ENCODE data around the gene VPS39. TPM values are rescaled to one million over a fixed set of nuclear protein-coding genes. Genes with fewer than 3 reads are reported as not detected.
A peak's percentile ranks its signal among the peaks of the same experiment; 100 is the strongest.

VPS39 gene
- total RNA-seq, 1 donor from 2014 or later = 62.5 TPM

- no peak for DNase-seq (ENCODE audit: low read depth)
Measured at GRCh38 chr15:42157981-42158765, 49.9 kb downstream of the VPS39 start.

GRCh38 chr15:42157381-42157780 lies 50.7 kb downstream of the VPS39 start:
- DNase-seq (ENCODE audit: low read depth) = no peak

GRCh38 chr15:42156243-42156922 lies 51.7 kb downstream of the VPS39 start, which contains the start of gene PLA2G4F:
Gene PLA2G4F (minus strand): TSS chr15:42156636. CDS start chr15:42156549, 87 bp downstream.
- DNase-seq (ENCODE audit: low read depth) = no peak

DNA sequence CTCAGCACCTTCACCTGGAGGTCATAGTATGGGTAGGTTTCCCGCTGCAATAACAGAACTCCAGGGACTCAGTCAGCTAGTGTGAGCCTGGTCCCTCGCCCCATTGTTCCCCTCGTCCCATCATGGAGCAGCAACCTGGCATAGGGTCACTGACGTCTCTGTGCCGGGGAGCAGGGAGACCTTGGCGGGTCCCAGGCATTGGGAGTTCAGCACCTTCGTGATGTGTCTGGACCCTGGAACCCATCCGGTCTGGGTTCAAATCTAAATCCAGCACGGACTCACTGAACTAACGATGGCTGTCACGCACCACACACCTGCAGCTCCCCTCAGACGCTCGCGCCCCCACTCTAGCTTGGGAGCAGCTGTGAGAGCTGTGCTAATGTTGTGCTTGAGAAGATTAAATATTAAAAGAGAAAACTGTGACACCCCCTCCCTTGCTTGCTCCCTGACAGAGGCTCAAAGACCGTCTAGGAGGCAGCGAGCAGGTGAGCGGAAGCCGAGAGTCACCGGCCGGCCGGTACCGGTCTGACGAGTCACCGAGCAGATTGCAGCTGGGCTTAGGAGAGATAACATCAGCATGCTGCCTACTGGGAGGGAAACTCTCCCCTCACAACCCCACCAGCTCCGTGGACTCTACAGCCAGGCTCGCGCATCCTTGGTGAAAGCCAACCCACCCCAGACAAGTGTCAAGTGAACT lies 52.4 kb downstream of the VPS39 start:
- no peak for DNase-seq (ENCODE audit: low read depth)

DNA sequence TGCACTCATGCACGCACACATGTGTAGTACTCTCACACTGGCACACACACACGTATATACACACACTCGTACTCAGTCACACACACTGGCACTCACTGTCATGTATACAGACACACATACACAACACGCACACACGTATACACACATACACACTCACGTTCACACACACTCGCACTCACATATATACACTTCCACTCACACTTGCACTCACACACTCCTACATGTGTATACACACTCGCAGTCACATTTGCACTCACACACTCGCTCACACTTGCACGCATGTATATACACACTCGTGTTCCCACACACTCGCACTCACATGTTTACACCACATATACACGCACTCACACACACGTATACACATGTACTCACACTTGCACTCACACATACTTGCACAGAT lies 53.1 kb downstream of the VPS39 start:
- no peak for DNase-seq (ENCODE audit: low read depth)

DNA sequence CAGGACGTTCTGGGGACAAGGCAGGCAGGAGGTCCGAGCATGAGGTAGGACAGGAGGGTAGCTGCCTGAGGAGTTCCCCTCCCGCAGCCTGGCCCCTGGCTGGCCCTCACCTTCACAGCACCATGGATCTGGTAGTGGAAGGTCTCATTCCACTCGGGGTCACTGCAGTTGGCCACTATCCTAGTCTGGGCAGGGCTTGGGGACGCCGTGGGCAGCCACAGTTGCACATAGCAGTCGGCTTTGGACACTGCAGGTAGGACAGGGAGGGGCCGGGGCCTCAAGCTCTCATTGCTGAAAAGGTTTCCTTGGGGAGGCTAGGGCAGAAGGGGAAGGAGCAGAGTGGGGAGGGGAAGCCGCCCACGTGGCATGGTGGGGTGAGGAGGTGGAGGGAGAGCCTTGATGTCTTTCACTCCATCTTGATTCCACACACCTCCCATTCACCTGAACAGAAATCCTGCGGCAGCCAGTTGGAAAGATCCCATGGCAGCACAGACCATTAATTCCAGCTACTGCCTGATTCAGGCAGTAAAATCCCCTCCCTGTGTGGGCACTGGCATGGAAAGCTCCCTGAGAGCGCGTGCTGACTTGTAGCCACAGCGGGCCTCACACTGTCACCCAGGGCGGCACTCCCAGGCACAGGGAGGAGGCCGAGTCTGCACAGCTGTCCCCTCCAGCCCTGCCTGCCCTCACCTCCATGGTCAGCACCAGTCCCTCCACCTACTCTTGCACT lies 53.7 kb downstream of the VPS39 start:
- DNase-seq (ENCODE audit: low read depth) = peak; percentile 86

GRCh38 chr15:42153874-42154211 lies 54.3 kb downstream of the VPS39 start:
- DNase-seq (ENCODE audit: low read depth) = no peak

GRCh38 chr15:42152921-42153698 lies 55.0 kb downstream of the VPS39 start:
- no peak for DNase-seq (ENCODE audit: low read depth)

DNA sequence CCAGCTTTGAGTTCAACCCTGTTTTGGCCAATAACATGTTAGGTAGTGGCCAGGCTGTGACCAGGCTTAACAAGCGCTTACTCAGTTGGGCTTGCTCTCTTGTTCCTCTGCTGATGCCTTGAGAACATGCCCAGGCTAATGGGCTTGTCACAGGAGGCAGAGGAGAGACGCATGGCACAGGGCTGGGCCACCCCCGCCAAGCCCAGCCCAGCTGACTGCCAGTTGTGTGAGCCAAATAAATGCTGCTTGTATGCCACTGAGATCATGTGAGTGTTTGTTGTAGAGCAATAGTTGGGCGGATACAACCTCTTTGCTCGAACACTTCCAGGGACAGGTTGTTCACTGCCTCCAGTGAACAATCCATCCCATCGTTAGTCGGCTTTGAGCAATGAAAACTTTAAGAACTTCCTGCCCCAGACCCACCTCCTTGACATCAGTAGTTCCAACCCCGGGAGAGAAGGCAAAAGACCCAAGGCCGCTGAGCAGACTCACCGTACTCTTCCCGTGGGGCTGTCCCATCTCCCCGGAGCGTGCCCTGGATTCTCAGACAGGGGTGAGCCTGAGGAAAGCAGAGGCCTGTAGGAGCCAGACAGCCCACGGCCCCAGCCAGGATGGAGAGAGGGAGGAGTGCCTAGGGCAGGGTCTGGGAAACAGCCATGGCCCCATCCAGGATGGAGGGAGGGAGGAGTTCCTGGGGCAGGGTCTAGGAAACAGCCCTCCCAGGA lies 55.7 kb downstream of the VPS39 start:
- DNase-seq (ENCODE audit: low read depth) = peak; percentile 72

- DNase-seq (ENCODE audit: low read depth) = peak; percentile 11
Measured at GRCh38 chr15:42151736-42152135, 56.4 kb downstream of the VPS39 start.

DNA sequence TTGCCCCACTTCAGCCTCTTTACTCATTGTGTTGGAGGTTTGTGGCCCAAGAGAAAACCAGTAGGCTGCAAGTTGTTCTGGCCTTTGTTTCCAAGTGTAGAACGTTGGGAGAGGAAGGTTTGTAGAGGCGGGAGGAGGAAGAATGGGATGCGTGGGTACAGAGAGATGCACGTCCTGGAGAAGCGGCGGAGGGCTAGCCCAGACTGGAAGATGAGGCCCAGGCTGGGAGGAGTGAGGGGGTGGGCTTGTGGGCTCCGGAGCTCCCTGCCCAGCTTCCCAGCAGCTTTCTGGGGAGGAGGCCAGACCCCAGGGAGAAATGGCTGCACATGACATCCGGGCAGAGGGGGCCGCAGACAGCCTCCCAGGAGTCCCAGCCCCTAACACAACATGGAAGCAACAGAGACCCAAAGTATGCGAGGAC lies 57.0 kb downstream of the VPS39 start:
- DNase-seq (ENCODE audit: low read depth) = no peak

- DNase-seq (ENCODE audit: low read depth) = no peak
Measured at GRCh38 chr15:42150219-42150970, 57.7 kb downstream of the VPS39 start.

- DNase-seq (ENCODE audit: low read depth) = no peak
Measured at GRCh38 chr15:42149493-42150218, 58.4 kb downstream of the VPS39 start.

DNA sequence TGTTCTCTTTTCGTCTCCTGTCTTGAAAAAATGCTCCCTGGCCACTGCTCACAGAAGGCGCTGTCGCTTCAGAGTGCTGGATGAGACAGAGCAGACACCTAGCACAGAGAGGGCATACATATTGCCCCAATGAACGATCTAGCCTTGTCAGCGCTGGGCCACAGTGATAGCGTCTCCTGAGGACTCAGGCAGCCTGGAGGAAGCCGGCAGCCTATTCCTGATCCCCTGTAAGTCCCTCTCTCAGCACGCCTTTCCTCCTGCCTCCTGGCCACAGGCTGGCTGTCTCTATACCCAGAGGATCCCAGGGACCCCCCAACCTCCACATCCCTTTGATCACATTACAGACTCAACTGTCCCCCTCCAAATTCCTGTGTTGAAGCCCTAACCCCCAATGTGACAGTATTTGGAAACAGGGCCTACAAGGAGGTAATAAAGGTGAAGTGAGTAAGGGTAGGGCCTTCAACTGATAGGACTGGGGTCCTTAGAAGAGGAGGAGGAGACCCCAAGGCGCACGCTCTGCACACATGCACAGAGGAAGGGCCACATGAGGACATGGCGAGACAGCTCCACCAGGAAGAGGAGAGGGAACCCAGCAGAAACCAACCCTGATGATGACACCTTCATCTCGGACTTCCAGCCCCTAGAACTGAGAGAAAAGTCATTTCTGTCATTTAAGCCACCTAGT lies 59.2 kb downstream of the VPS39 start:
- no peak for DNase-seq (ENCODE audit: low read depth)

- DNase-seq (ENCODE audit: low read depth) = no peak
Measured at GRCh38 chr15:42147431-42147735, 60.7 kb downstream of the VPS39 start.

- no peak for DNase-seq (ENCODE audit: low read depth)
Measured at GRCh38 chr15:42146551-42147430, 61.3 kb downstream of the VPS39 start.

DNA sequence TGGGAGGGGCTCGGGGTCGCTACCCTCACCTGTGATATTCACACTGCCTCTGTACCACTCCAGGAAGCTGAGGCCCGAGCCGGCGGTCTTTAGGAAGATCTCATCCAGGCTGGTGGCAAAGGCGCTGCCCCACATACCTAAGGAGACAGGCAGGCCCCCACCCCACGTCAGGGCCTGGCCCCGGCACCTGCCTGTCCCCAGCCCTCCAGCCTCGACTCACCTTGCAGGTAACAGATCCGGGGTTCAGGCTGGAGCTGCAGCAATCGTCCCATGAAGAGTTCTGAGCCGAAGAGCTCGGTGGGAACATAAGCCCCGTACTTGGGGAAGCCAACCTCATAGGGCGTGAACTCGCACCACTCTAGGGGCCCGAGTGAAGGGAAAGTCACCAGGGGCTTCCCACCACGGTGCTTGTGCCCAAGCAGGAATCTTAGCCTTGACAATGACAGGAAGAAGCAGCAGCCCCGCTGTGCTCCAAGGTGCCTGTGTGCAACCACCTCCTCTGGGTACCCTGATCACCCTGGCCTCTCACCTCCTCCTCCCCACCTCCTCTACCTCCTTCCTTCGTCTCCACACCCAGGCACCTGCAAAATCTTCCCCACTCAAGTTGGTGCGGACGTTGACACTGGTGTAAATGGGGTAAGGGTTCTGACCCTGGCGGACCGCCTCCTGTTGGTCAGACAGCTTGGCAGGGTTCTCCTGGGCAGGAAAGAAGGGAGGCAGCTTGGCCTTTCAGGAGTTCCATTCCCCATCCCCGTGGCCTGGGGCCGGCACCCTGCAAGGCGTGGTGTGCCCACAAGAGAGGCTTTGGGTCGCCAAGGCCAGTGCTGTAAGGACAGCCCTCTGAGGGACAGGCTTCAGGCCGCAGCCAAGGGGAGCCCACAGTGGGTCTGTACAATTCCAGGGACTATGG lies 62.3 kb downstream of the VPS39 start:
- no peak for DNase-seq (ENCODE audit: low read depth)

Measured in renal cortical epithelial cell (primary cell).